Karpas-422 (cell line): ENCODE measurements around the gene DPF3. TPM values are rescaled to one million over a fixed set of nuclear protein-coding genes. Genes with fewer than 3 reads are reported as not detected.

Experiments
- DNase-seq: peaks from one replicate; pipeline ENCODE4 v3.0.0-alpha.2; 2015
- H2AFZ ChIP-seq: fragments of 200-600 bp; sonication (generic); 2 replicates; pipeline ENCODE4 v1.6.1; 2014; ENCODE audit warnings: antibody characterized with exemption, low read length, mixed read lengths
- H3K27ac ChIP-seq: fragments of 200-600 bp; sonication (generic); 2 replicates; pipeline ENCODE4 v1.5.1; 2014; ENCODE audit warnings: mild to moderate bottlenecking, low read length, moderate library complexity
- H3K27me3 ChIP-seq: fragments of 200-600 bp; sonication (generic); 2 replicates; pipeline ENCODE4 v1.6.1; 2014; ENCODE audit warnings: low read length, mixed read lengths
- H3K36me3 ChIP-seq: fragments of 200-600 bp; sonication (generic); 2 replicates; pipeline ENCODE4 v1.6.1; 2014; ENCODE audit warnings: low read length, mixed read lengths; ENCODE audit not compliant: insufficient read depth
- H3K4me1 ChIP-seq: fragments of 200-600 bp; sonication (generic); 2 replicates; pipeline ENCODE4 v1.6.1; 2014; ENCODE audit warnings: mild to moderate bottlenecking, low read length, mixed read lengths
- H3K4me2 ChIP-seq: fragments of 200-600 bp; sonication (generic); 2 replicates; pipeline ENCODE4 v1.6.1; 2014; ENCODE audit warnings: low read length, low read depth, mild to moderate bottlenecking; ENCODE audit not compliant: poor library complexity, severe bottlenecking
- H3K4me3 ChIP-seq: fragments of 200-600 bp; sonication (generic); 2 replicates; pipeline ENCODE4 v1.5.1; 2014; ENCODE audit warnings: mild to moderate bottlenecking, antibody characterized with exemption, low read length, mixed read lengths
- H3K79me2 ChIP-seq: fragments of 200-600 bp; sonication (generic); 2 replicates; pipeline ENCODE4 v1.6.1; 2014; ENCODE audit warnings: mild to moderate bottlenecking, low read length, mixed read lengths
- H3K9ac ChIP-seq: fragments of 200-600 bp; sonication (generic); 2 replicates; pipeline ENCODE4 v1.6.0; 2014; ENCODE audit warnings: low read length
- H3K9me2 ChIP-seq: fragments of 200-600 bp; sonication (generic), shearing (Covaris generic); replicated peaks from 2 replicates; pipeline ENCODE4 v1.6.0; 2014; ENCODE audit warnings: mild to moderate bottlenecking, low read length, moderate library complexity; ENCODE audit not compliant: insufficient read depth
- H3K9me3 ChIP-seq: fragments of 300-700, 200-600 bp; sonication (generic); 2 replicates; pipeline ENCODE4 v1.6.1; 2014; ENCODE audit warnings: low read length, mixed read lengths
- H4K20me1 ChIP-seq: fragments of 200-600 bp; sonication (generic); 2 replicates; pipeline ENCODE4 v1.6.1; 2014; ENCODE audit warnings: mild to moderate bottlenecking, antibody characterized with exemption, low read length, low read depth; ENCODE audit not compliant: insufficient read depth
- total RNA-seq: library from RNA; depleted of rRNA; stranded (reverse); fragments of >200 nt; shearing (Covaris generic); gene quantifications from 2 replicates; pipeline ENCODE4 v1.2.3, GENCODE V29; 2014; ENCODE audit warnings: low replicate concordance

DPF3 gene
- total RNA-seq, 1 experiment from 2014 or later, result 3.1 TPM

- H2AFZ ChIP-seq, result no peak overlapping the region
- no peaks in the 10 kb centered on the region for H3K36me3 ChIP-seq
- H4K20me1 ChIP-seq, result 0 out of 2 replicates have a peak, but pooled peaks cover 5% of the 10 kb centered on the region
- H3K9me3 ChIP-seq, result no peaks in the 10 kb centered on the region
- DNase-seq, result no peak
- no peaks in the 10 kb centered on the region for H3K79me2 ChIP-seq
- H3K4me2 ChIP-seq, result no peak overlapping the region
- H3K9ac ChIP-seq, result no peak overlapping the region
- H3K27ac ChIP-seq, result no peak overlapping the region
- H3K4me1 ChIP-seq, result no peaks in the 10 kb centered on the region
- H3K27me3 ChIP-seq, result no peaks in the 10 kb centered on the region
- no peaks in the 10 kb centered on the region for H3K9me2 ChIP-seq
- H3K4me3 ChIP-seq, result no peak overlapping the region
Observed at GRCh38 chr14:72851635-72852034, 42.3 kb downstream of the DPF3 start.

- no peak overlapping the region for H3K9ac ChIP-seq
- 0 out of 2 replicates have a peak, but pooled peaks cover 5% of the 10 kb centered on the region for H4K20me1 ChIP-seq
- no peak overlapping the region for H2AFZ ChIP-seq
- no peaks in the 10 kb centered on the region for H3K9me3 ChIP-seq
- H3K4me3 ChIP-seq, result no peak overlapping the region
- H3K27ac ChIP-seq, result no peak overlapping the region
- no peaks in the 10 kb centered on the region for H3K9me2 ChIP-seq
- H3K4me2 ChIP-seq, result no peak overlapping the region
- no peak for DNase-seq
- no peaks in the 10 kb centered on the region for H3K36me3 ChIP-seq
- H3K4me1 ChIP-seq, result no peaks in the 10 kb centered on the region
- H3K27me3 ChIP-seq, result no peaks in the 10 kb centered on the region
- H3K79me2 ChIP-seq, result no peaks in the 10 kb centered on the region
Observed at GRCh38 chr14:72850360-72850759, 43.5 kb downstream of the DPF3 start.

- no peak overlapping the region for H3K27ac ChIP-seq
- H3K9ac ChIP-seq, result no peak overlapping the region
- H3K4me2 ChIP-seq, result no peak overlapping the region
- H3K79me2 ChIP-seq, result no peaks in the 10 kb centered on the region
- H3K9me2 ChIP-seq, result no peaks in the 10 kb centered on the region
- no peaks in the 10 kb centered on the region for H3K36me3 ChIP-seq
- H3K4me1 ChIP-seq, result no peaks in the 10 kb centered on the region
- no peaks in the 10 kb centered on the region for H3K27me3 ChIP-seq
- no peaks in the 10 kb centered on the region for H3K9me3 ChIP-seq
- 0 out of 2 replicates have a peak, but pooled peaks cover 5% of the 10 kb centered on the region for H4K20me1 ChIP-seq
- H2AFZ ChIP-seq, result no peak overlapping the region
- H3K4me3 ChIP-seq, result no peak overlapping the region
- no peak for DNase-seq
Observed at GRCh38 chr14:72849222-72849621, 44.7 kb downstream of the DPF3 start.

DNA sequence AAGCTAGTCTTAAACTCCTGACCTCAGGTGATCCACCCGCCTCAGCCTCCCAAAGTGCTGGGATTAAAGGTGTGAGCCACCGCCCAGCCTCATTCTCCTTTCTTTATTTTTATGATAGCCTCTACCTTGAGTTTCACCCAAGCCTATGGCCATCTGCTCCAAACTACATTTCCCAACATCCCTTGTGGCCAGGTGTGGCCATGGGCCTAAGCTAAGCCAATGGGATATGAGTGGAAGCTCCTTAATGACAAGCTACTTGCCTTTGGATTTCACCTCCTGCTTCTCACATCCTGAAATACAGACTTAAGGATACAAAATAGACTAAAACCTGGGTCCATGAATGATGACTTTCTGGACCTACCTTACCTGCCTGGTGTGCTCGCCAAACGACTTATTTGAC is 46.2 kb downstream of the DPF3 start:
- Histone ChIP-seq H3K9me2 (no peaks in the 10 kb centered on the region), H3K9me3 (no peaks in the 10 kb centered on the region), H3K27me3 (no peaks in the 10 kb centered on the region), H3K79me2 (no peaks in the 10 kb centered on the region), H3K4me1 (no peaks in the 10 kb centered on the region), H2AFZ (no peak overlapping the region), H3K9ac (no peak overlapping the region), H3K4me2 (no peak overlapping the region), H4K20me1 (0 out of 2 replicates have a peak, but pooled peaks cover 5% of the 10 kb centered on the region), H3K4me3 (no peak overlapping the region), H3K36me3 (no peaks in the 10 kb centered on the region), H3K27ac (no peak overlapping the region)
- no peak for DNase-seq

DNA sequence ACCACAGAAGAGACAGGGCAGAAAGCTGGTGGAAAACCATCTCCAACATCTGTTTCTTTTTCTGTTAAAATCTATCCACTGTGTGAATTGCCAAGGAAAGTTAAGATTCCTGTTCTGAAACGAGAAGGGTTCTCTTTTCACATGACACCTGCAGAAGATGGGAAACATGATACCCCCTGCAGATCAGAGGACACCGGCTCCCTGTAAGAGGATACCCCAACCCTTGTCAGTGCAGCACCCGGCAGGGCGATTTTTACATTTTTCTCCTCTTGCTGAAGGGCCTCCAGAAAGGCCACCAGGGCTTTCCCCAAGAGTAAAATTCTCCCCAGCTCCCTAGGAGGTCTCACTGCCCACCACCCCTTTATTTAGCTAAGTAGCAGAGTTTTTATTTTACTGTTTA is 48.2 kb downstream of the DPF3 start:
- Histone ChIP-seq H4K20me1 (0 out of 2 replicates have a peak, but pooled peaks cover 5% of the 10 kb centered on the region), H3K9ac (no peak overlapping the region), H3K9me3 (no peaks in the 10 kb centered on the region), H3K9me2 (no peaks in the 10 kb centered on the region), H3K4me3 (no peak overlapping the region), H3K4me1 (no peaks in the 10 kb centered on the region), H3K27me3 (no peaks in the 10 kb centered on the region), H3K36me3 (no peaks in the 10 kb centered on the region), H3K4me2 (no peak overlapping the region), H3K27ac (no peak overlapping the region), H3K79me2 (no peaks in the 10 kb centered on the region), H2AFZ (no peak overlapping the region)
- DNase-seq, result no peak

GRCh38 chr14:72845196-72845595 is 48.7 kb downstream of the DPF3 start:
- Histone ChIP-seq H3K27me3 (no peaks in the 10 kb centered on the region), H2AFZ (no peak overlapping the region), H3K79me2 (no peaks in the 10 kb centered on the region), H3K4me3 (no peak overlapping the region), H3K9me2 (no peaks in the 10 kb centered on the region), H4K20me1 (0 out of 2 replicates have a peak, but pooled peaks cover 1% of the 10 kb centered on the region), H3K27ac (no peak overlapping the region), H3K4me2 (no peak overlapping the region), H3K9me3 (no peaks in the 10 kb centered on the region), H3K36me3 (no peaks in the 10 kb centered on the region), H3K4me1 (no peaks in the 10 kb centered on the region), H3K9ac (no peak overlapping the region)
- DNase-seq, result no peak

GRCh38 chr14:72844524-72844923 is 49.4 kb downstream of the DPF3 start:
- Histone ChIP-seq H3K4me2 (no peak overlapping the region), H3K27ac (no peak overlapping the region), H3K79me2 (no peaks in the 10 kb centered on the region), H3K27me3 (no peaks in the 10 kb centered on the region), H3K4me1 (no peaks in the 10 kb centered on the region), H3K9ac (no peak overlapping the region), H2AFZ (no peak overlapping the region), H3K9me3 (no peaks in the 10 kb centered on the region), H3K4me3 (no peak overlapping the region), H4K20me1 (no peaks in the 10 kb centered on the region), H3K36me3 (no peaks in the 10 kb centered on the region), H3K9me2 (no peaks in the 10 kb centered on the region)
- DNase-seq, result no peak

GRCh38 chr14:72839753-72840607 is 53.9 kb downstream of the DPF3 start:
- H3K4me3 ChIP-seq, result no peak overlapping the region
- no peaks in the 10 kb centered on the region for H3K27me3 ChIP-seq
- no peaks in the 10 kb centered on the region for H3K9me3 ChIP-seq
- no peak overlapping the region for H2AFZ ChIP-seq
- H4K20me1 ChIP-seq, result no peaks in the 10 kb centered on the region
- H3K36me3 ChIP-seq, result no peaks in the 10 kb centered on the region
- no peak overlapping the region for H3K4me2 ChIP-seq
- no peak overlapping the region for H3K27ac ChIP-seq
- H3K79me2 ChIP-seq, result no peaks in the 10 kb centered on the region
- no peaks in the 10 kb centered on the region for H3K9me2 ChIP-seq
- no peak for DNase-seq
- no peak overlapping the region for H3K9ac ChIP-seq
- H3K4me1 ChIP-seq, result no peaks in the 10 kb centered on the region
